ENCODE measurements around the gene MAGI2.

Gene MAGI2

GRCh38 chr7:78212476-78213060, 1240.9 kb downstream of the MAGI2 start:
- H3F3A ChIP-seq (ENCODE audit: low read depth) = no peaks in the 10 kb centered on the region
- no peaks in the 10 kb centered on the region for H3K27me3 ChIP-seq (ENCODE audit: insufficient read depth, low read length, poor library complexity, severe bottlenecking)
- no peaks in the 10 kb centered on the region for H3K9me2 ChIP-seq (replicated peaks; ENCODE audit: low read depth, low read length)
- H3K4me1 ChIP-seq (ENCODE audit: insufficient read depth, low read length, poor library complexity, severe bottlenecking) = no peaks in the 10 kb centered on the region
- H3K4me2 ChIP-seq (ENCODE audit: low read depth, low read length, poor library complexity, severe bottlenecking) = no peak overlapping the region
- TF ChIP-seq CTCF (conservative IDR thresholded peaks at IDR 0.05; ENCODE audit: low read length) (no peak), EZH2phosphoT487 (IDR thresholded peaks at IDR 0.05; ENCODE audit: borderline replicate concordance) (no peak)
- no peaks in the 10 kb centered on the region for H4K20me1 ChIP-seq (ENCODE audit: insufficient read depth, low read length, poor library complexity, severe bottlenecking)
- no peaks in the 10 kb centered on the region for H3K36me3 ChIP-seq (ENCODE audit: insufficient read depth, low read length)
- no peak overlapping the region for H3K9ac ChIP-seq (ENCODE audit: low read depth, low read length, poor library complexity, severe bottlenecking)
- H3K79me2 ChIP-seq (ENCODE audit: insufficient read depth, low read length) = no peaks in the 10 kb centered on the region
- no peaks in the 10 kb centered on the region for H3K9me3 ChIP-seq (ENCODE audit: insufficient read depth, low read depth, low read length)
- H3K4me3 ChIP-seq (ENCODE audit: low read length, poor library complexity, severe bottlenecking) = no peak overlapping the region
- H2AFZ ChIP-seq (ENCODE audit: low read length) = no peak overlapping the region

GRCh38 chr7:78207269-78207668, 1246.2 kb downstream of the MAGI2 start:
- H4K20me1 ChIP-seq (ENCODE audit: insufficient read depth, low read length, poor library complexity, severe bottlenecking) = no peaks in the 10 kb centered on the region
- TF ChIP-seq EZH2phosphoT487 (IDR thresholded peaks at IDR 0.05; ENCODE audit: borderline replicate concordance) (no peak), CTCF (conservative IDR thresholded peaks at IDR 0.05; ENCODE audit: low read length) (no peak)
- H3K27me3 ChIP-seq (ENCODE audit: insufficient read depth, low read length, poor library complexity, severe bottlenecking) = no peaks in the 10 kb centered on the region
- H3K36me3 ChIP-seq (ENCODE audit: insufficient read depth, low read length) = no peaks in the 10 kb centered on the region
- no peaks in the 10 kb centered on the region for H3K79me2 ChIP-seq (ENCODE audit: insufficient read depth, low read length)
- H3K9me2 ChIP-seq (replicated peaks; ENCODE audit: low read depth, low read length) = no peaks in the 10 kb centered on the region
- no peak overlapping the region for H3K4me2 ChIP-seq (ENCODE audit: low read depth, low read length, poor library complexity, severe bottlenecking)
- no peaks in the 10 kb centered on the region for H3K9me3 ChIP-seq (ENCODE audit: insufficient read depth, low read depth, low read length)
- H2AFZ ChIP-seq (ENCODE audit: low read length) = no peak overlapping the region
- no peaks in the 10 kb centered on the region for H3K4me1 ChIP-seq (ENCODE audit: insufficient read depth, low read length, poor library complexity, severe bottlenecking)
- no peaks in the 10 kb centered on the region for H3F3A ChIP-seq (ENCODE audit: low read depth)
- no peak overlapping the region for H3K9ac ChIP-seq (ENCODE audit: low read depth, low read length, poor library complexity, severe bottlenecking)
- H3K4me3 ChIP-seq (ENCODE audit: low read length, poor library complexity, severe bottlenecking) = no peak overlapping the region

GRCh38 chr7:78206769-78207168, 1246.7 kb downstream of the MAGI2 start:
- no peaks in the 10 kb centered on the region for H3K4me1 ChIP-seq (ENCODE audit: insufficient read depth, low read length, poor library complexity, severe bottlenecking)
- H2AFZ ChIP-seq (ENCODE audit: low read length) = no peak overlapping the region
- no peak overlapping the region for H3K4me2 ChIP-seq (ENCODE audit: low read depth, low read length, poor library complexity, severe bottlenecking)
- no peak for TF ChIP-seq CTCF (conservative IDR thresholded peaks at IDR 0.05; ENCODE audit: low read length)
- no peak for TF ChIP-seq EZH2phosphoT487 (IDR thresholded peaks at IDR 0.05; ENCODE audit: borderline replicate concordance)
- no peaks in the 10 kb centered on the region for H4K20me1 ChIP-seq (ENCODE audit: insufficient read depth, low read length, poor library complexity, severe bottlenecking)
- no peaks in the 10 kb centered on the region for H3K36me3 ChIP-seq (ENCODE audit: insufficient read depth, low read length)
- no peak overlapping the region for H3K4me3 ChIP-seq (ENCODE audit: low read length, poor library complexity, severe bottlenecking)
- no peak overlapping the region for H3K9ac ChIP-seq (ENCODE audit: low read depth, low read length, poor library complexity, severe bottlenecking)
- no peaks in the 10 kb centered on the region for H3F3A ChIP-seq (ENCODE audit: low read depth)
- no peaks in the 10 kb centered on the region for H3K9me2 ChIP-seq (replicated peaks; ENCODE audit: low read depth, low read length)
- no peaks in the 10 kb centered on the region for H3K79me2 ChIP-seq (ENCODE audit: insufficient read depth, low read length)
- no peaks in the 10 kb centered on the region for H3K9me3 ChIP-seq (ENCODE audit: insufficient read depth, low read depth, low read length)
- H3K27me3 ChIP-seq (ENCODE audit: insufficient read depth, low read length, poor library complexity, severe bottlenecking) = no peaks in the 10 kb centered on the region

Measured in Loucy (cell line).